Central memory CD8-positive, alpha-beta T cell (primary cell): Measurements from ENCODE around the gene LENG1.
"Not testable (repeated sequence)": the region's sequence is repeated elsewhere in the genome, so short reads cannot be mapped to it uniquely, and the experiment has no call there.

ENCODE experiments used
- ATAC-seq: fragments of 150-1000 bp; cut with Tn5 transposase; replicated peaks from 2 replicates; pipeline ENCODE4 v1.10.0; 2022; ENCODE audit warnings: mild to moderate bottlenecking, moderate FRiP score, moderate number of reproducible peaks; ENCODE audit not compliant: poor library complexity, severe bottlenecking; ENCODE audit errors: extremely low read depth
- DNase-seq, 2 donors: peaks; one replicate each; pipeline ENCODE4 v3.0.0; 2021; ENCODE audit warnings: low spot score in 2 of 2
- H3K27ac Mint-ChIP-seq: one replicate; pipeline ENCODE4 v1.8.0; 2022; ENCODE audit warnings: low read depth, mild to moderate bottlenecking, moderate library complexity, mixed read lengths
- H3K27me3 Mint-ChIP-seq: one replicate; pipeline ENCODE4 v1.8.0; 2022; ENCODE audit warnings: mixed read lengths
- H3K36me3 Mint-ChIP-seq: one replicate; pipeline ENCODE4 v1.8.0; 2022; ENCODE audit warnings: mild to moderate bottlenecking, moderate library complexity, mixed read lengths; ENCODE audit not compliant: insufficient read depth
- H3K4me1 Mint-ChIP-seq: one replicate; pipeline ENCODE4 v1.8.0; 2022; ENCODE audit warnings: mixed read lengths
- H3K4me3 Mint-ChIP-seq: one replicate; pipeline ENCODE4 v1.8.0; 2022; ENCODE audit warnings: mild to moderate bottlenecking, moderate library complexity, mixed read lengths
- H3K9me3 Mint-ChIP-seq: one replicate; pipeline ENCODE4 v1.8.0; 2022; ENCODE audit warnings: mixed read lengths

LENG1 gene

GRCh38 chr19:54186351-54186750, 26.8 kb upstream of the LENG1 start:
- H3K4me3 Mint-ChIP-seq, result no peak overlapping the region
- DNase-seq (no peak), ATAC-seq (no peak)
- H3K9me3 Mint-ChIP-seq, result no peaks in the 10 kb centered on the region
- no peaks in the 10 kb centered on the region for H3K27me3 Mint-ChIP-seq
- peaks cover 16% of the 10 kb centered on the region for H3K36me3 Mint-ChIP-seq
- no peak overlapping the region for H3K27ac Mint-ChIP-seq
- H3K4me1 Mint-ChIP-seq, result peaks cover 25% of the 10 kb centered on the region

- Mint-ChIP-seq H3K4me1 (peaks cover 18% of the 10 kb centered on the region), H3K4me3 (no peak overlapping the region), H3K27me3 (no peaks in the 10 kb centered on the region), H3K9me3 (no peaks in the 10 kb centered on the region), H3K27ac (no peak overlapping the region), H3K36me3 (peaks cover 5% of the 10 kb centered on the region)
- DNase-seq (no peak), ATAC-seq (no peak)
These were observed 23.9 kb upstream of the LENG1 start for GRCh38 chr19:54183431-54183830.

GRCh38 chr19:54181894-54182293, 22.4 kb upstream of the LENG1 start:
- not testable (repeated sequence) for H3K4me1 Mint-ChIP-seq, H3K9me3 Mint-ChIP-seq, H3K4me3 Mint-ChIP-seq, ATAC-seq, H3K27ac Mint-ChIP-seq, DNase-seq, H3K27me3 Mint-ChIP-seq, H3K36me3 Mint-ChIP-seq

- Mint-ChIP-seq H3K36me3 (peaks cover 5% of the 10 kb centered on the region), H3K4me3 (no peak overlapping the region), H3K27ac (no peak overlapping the region), H3K27me3 (no peaks in the 10 kb centered on the region), H3K4me1 (no peaks in the 10 kb centered on the region), H3K9me3 (no peaks in the 10 kb centered on the region)
- DNase-seq (no peak), ATAC-seq (no peak)
These were observed 21.2 kb upstream of the LENG1 start for GRCh38 chr19:54180691-54181091.

GRCh38 chr19:54179921-54180461, 20.5 kb upstream of the LENG1 start:
- H3K4me3 Mint-ChIP-seq, result no peak overlapping the region
- no peaks in the 10 kb centered on the region for H3K9me3 Mint-ChIP-seq
- ATAC-seq, result no peak
- peaks cover 5% of the 10 kb centered on the region for H3K36me3 Mint-ChIP-seq
- no peaks in the 10 kb centered on the region for H3K27me3 Mint-ChIP-seq
- H3K27ac Mint-ChIP-seq, result no peak overlapping the region
- DNase-seq, result no peak
- no peaks in the 10 kb centered on the region for H3K4me1 Mint-ChIP-seq

- no peaks in the 10 kb centered on the region for H3K9me3 Mint-ChIP-seq
- DNase-seq (no peak), ATAC-seq (no peak)
- H3K4me3 Mint-ChIP-seq, result no peak overlapping the region
- H3K27me3 Mint-ChIP-seq, result no peaks in the 10 kb centered on the region
- H3K4me1 Mint-ChIP-seq, result no peaks in the 10 kb centered on the region
- H3K36me3 Mint-ChIP-seq, result peaks cover 5% of the 10 kb centered on the region
- no peak overlapping the region for H3K27ac Mint-ChIP-seq
These were observed 19.8 kb upstream of the LENG1 start for GRCh38 chr19:54179262-54179852.

- Mint-ChIP-seq H3K36me3 (peaks cover 5% of the 10 kb centered on the region), H3K4me1 (no peaks in the 10 kb centered on the region), H3K27ac (no peak overlapping the region), H3K4me3 (no peak overlapping the region), H3K27me3 (no peaks in the 10 kb centered on the region), H3K9me3 (no peaks in the 10 kb centered on the region)
- DNase-seq, result no peak
- ATAC-seq, result peak; percentile 70
These were observed 19.2 kb upstream of the LENG1 start for GRCh38 chr19:54178581-54179261.

- Mint-ChIP-seq H3K4me1 (no peaks in the 10 kb centered on the region), H3K27ac (no peak overlapping the region), H3K9me3 (no peaks in the 10 kb centered on the region), H3K27me3 (no peaks in the 10 kb centered on the region), H3K4me3 (no peak overlapping the region), H3K36me3 (peaks cover 2% of the 10 kb centered on the region)
- DNase-seq, result no peak
- no peak for ATAC-seq
These were observed 14.7 kb upstream of the LENG1 start for GRCh38 chr19:54173951-54174834.

- Mint-ChIP-seq H3K36me3 (peaks cover 2% of the 10 kb centered on the region), H3K27me3 (no peaks in the 10 kb centered on the region), H3K9me3 (no peaks in the 10 kb centered on the region), H3K27ac (no peak overlapping the region), H3K4me3 (no peak overlapping the region), H3K4me1 (peaks cover under 1% of the 10 kb centered on the region)
- DNase-seq, result no peak
- no peak for ATAC-seq
These were observed 13.8 kb upstream of the LENG1 start for GRCh38 chr19:54173359-54173699.

- no peak within 1 kb of the TSS for H3K27ac Mint-ChIP-seq
- no peak for DNase-seq
These were observed 13.2 kb upstream of the LENG1 start, which contains the start of gene TMC4 for GRCh38 chr19:54172471-54173358. TSS of gene TMC4 (minus strand) at chr19:54173160. CDS start at chr19:54173117, 43 bp downstream.

GRCh38 chr19:54171736-54172431, 12.4 kb upstream of the LENG1 start:
- not testable (repeated sequence) for H3K27me3 Mint-ChIP-seq, H3K36me3 Mint-ChIP-seq, H3K9me3 Mint-ChIP-seq, DNase-seq, H3K4me1 Mint-ChIP-seq, H3K4me3 Mint-ChIP-seq, H3K27ac Mint-ChIP-seq, ATAC-seq

More at GRCh38 chr19:54172471-54173358, 13.2 kb upstream of the LENG1 start, which contains the start of gene TMC4:
- no peaks in the 10 kb centered on the region for H3K27me3 Mint-ChIP-seq
- H3K9me3 Mint-ChIP-seq, result no peaks in the 10 kb centered on the region
- H3K36me3 Mint-ChIP-seq, result no peaks in the 10 kb centered on the region
- no peak within 1 kb of the TSS for H3K4me3 Mint-ChIP-seq
- H3K4me1 Mint-ChIP-seq, result peaks cover 5% of the 10 kb centered on the region
- no peak for ATAC-seq
